ENCODE measurements around the gene GPS1. TPM values are rescaled to one million over a fixed set of nuclear protein-coding genes. Genes with fewer than 3 reads are reported as not detected.

The GPS1 gene
- total RNA-seq, 1 donor from 2014 or later = 94.7 TPM

- H3K4me3 Mint-ChIP-seq = no peak overlapping the region
- no peaks in the 10 kb centered on the region for H3K4me1 Mint-ChIP-seq
- CTCF ChIA-PET = no interaction called here
- H3K27me3 Mint-ChIP-seq = no peaks in the 10 kb centered on the region
- DNase-seq (no peak), ATAC-seq (ENCODE audit: low read depth) (no peak)
- no peaks in the 10 kb centered on the region for H3K36me3 Mint-ChIP-seq (ENCODE audit: low read depth)
- POLR2A ChIA-PET = interaction anchor here (0.6 kb wide), 1 partner anchor 276 kb away, joined by 3 read pairs; no protein-coding TSS in a partner anchor
- TF ChIP-seq, protein P1, sequence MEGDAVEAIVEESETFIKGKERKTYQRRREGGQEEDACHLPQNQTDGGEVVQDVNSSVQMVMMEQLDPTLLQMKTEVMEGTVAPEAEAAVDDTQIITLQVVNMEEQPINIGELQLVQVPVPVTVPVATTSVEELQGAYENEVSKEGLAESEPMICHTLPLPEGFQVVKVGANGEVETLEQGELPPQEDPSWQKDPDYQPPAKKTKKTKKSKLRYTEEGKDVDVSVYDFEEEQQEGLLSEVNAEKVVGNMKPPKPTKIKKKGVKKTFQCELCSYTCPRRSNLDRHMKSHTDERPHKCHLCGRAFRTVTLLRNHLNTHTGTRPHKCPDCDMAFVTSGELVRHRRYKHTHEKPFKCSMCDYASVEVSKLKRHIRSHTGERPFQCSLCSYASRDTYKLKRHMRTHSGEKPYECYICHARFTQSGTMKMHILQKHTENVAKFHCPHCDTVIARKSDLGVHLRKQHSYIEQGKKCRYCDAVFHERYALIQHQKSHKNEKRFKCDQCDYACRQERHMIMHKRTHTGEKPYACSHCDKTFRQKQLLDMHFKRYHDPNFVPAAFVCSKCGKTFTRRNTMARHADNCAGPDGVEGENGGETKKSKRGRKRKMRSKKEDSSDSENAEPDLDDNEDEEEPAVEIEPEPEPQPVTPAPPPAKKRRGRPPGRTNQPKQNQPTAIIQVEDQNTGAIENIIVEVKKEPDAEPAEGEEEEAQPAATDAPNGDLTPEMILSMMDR (IDR thresholded peaks at IDR 0.05) = no peak
- no peaks in the 10 kb centered on the region for H3K9me3 Mint-ChIP-seq
- intact Hi-C loops (cut with micrococcal nuclease) = no loop called here
- no peak overlapping the region for H3K27ac Mint-ChIP-seq
Measured at GRCh38 chr17:82006468-82007227, 45.0 kb upstream of the GPS1 start.

- Mint-ChIP-seq H3K27ac (no peak overlapping the region), H3K4me1 (no peaks in the 10 kb centered on the region), H3K27me3 (no peaks in the 10 kb centered on the region), H3K4me3 (no peak overlapping the region), H3K36me3 (ENCODE audit: low read depth) (no peaks in the 10 kb centered on the region), H3K9me3 (no peaks in the 10 kb centered on the region)
- intact Hi-C loops (cut with micrococcal nuclease) = no loop called here
- no peak for ATAC-seq (ENCODE audit: low read depth)
- ChIA-PET CTCF (no interaction called here), POLR2A (no interaction called here)
- DNase-seq = no peak
- TF ChIP-seq, protein P1 (IDR thresholded peaks at IDR 0.05) = no peak
Measured at GRCh38 chr17:82007228-82007494, 44.5 kb upstream of the GPS1 start.

DNA sequence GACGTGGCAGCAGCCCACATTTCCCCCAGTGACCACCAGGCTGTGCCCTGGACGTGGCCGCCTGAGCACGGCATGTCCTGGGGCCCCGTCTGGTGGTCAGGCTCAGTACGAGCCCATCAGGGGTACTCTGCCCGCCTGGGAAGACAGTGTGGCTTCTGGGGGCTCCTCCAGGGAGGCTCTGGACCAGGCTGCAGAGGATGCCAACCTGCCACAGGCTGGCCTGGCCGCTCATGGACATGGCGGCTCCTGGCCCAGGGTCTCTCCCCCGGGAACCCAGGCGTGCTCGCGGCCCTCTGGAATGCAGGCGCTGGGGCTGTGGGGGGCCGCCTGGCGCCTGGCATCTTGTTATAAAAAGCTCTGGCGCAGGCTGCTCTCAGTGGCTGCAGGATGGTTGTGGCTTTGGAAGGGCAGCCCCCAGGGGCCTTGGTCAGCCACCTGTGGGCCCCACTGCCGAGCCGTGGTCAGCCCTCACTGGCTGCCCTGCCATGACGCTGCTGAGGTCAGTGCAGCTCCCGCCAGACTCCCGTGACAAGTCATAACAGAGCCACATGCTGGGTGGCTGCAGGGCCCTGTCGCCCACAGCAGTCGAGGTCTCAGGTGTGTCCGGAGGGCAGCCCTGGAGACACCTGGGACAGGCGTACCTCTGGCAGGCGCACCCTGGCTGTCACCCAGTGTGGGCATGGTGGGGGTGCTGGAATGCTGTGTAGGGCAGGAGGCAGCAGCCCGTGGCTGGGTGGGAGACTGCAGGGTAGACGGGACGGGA is 44.0 kb upstream of the GPS1 start:
- H3K9me3 Mint-ChIP-seq = no peaks in the 10 kb centered on the region
- no peaks in the 10 kb centered on the region for H3K4me1 Mint-ChIP-seq
- CTCF ChIA-PET = no interaction called here
- no peaks in the 10 kb centered on the region for H3K36me3 Mint-ChIP-seq (ENCODE audit: low read depth)
- POLR2A ChIA-PET = no interaction called here
- H3K27ac Mint-ChIP-seq = no peak overlapping the region
- H3K4me3 Mint-ChIP-seq = no peak overlapping the region
- ATAC-seq (ENCODE audit: low read depth) (no peak), DNase-seq (no peak)
- intact Hi-C loops (cut with micrococcal nuclease) = no loop called here
- no peaks in the 10 kb centered on the region for H3K27me3 Mint-ChIP-seq
- TF ChIP-seq, protein P1 (IDR thresholded peaks at IDR 0.05) = no peak

DNA sequence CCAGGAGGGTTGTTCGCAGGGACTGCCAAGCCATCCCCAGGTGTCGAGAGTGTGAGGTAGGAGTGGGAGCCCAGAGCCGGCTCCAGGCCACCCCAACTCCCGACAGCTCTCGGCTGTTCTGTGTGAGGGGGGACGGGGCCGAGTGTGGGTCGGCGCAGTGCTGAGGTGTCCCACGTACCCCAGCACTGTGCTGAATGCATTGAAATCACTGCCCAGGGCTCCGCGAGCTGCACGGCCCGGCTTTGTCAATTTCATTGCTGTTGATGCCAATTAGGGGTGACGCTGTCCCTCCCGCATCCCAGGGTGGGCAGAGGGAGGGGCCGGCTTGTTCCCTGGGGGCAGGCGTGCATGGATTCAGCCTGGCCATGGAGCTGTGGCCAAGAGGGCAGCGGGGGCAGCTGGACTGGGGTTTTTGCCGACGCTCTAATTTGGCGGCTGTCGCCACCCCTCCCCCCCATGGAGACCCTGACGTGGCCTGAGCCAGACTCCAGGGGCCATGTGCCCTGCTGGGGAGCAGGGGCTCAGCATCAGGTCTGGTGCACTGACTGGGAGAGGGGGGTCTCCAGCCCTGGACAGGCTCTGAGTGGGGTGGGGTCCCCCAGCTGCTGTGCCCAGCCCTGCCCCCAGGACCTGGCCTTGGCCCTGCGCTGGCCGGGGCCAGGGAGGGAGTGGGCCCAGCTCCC is 43.3 kb upstream of the GPS1 start:
- ATAC-seq (ENCODE audit: low read depth) (no peak), DNase-seq (no peak)
- no peak overlapping the region for H3K4me3 Mint-ChIP-seq
- POLR2A ChIA-PET = no interaction called here
- H3K27me3 Mint-ChIP-seq = no peaks in the 10 kb centered on the region
- H3K9me3 Mint-ChIP-seq = no peaks in the 10 kb centered on the region
- no peak overlapping the region for H3K27ac Mint-ChIP-seq
- no peaks in the 10 kb centered on the region for H3K36me3 Mint-ChIP-seq (ENCODE audit: low read depth)
- CTCF ChIA-PET = no interaction called here
- H3K4me1 Mint-ChIP-seq = no peaks in the 10 kb centered on the region
- TF ChIP-seq, protein P1 (IDR thresholded peaks at IDR 0.05) = no peak
- intact Hi-C loops (cut with micrococcal nuclease) = no loop called here

GRCh38 chr17:82008941-82009405 is 42.7 kb upstream of the GPS1 start:
- TF ChIP-seq, protein P1 (IDR thresholded peaks at IDR 0.05) = no peak
- Mint-ChIP-seq H3K36me3 (ENCODE audit: low read depth) (no peaks in the 10 kb centered on the region), H3K9me3 (no peaks in the 10 kb centered on the region), H3K27me3 (no peaks in the 10 kb centered on the region), H3K4me3 (no peak overlapping the region), H3K27ac (no peak overlapping the region), H3K4me1 (no peaks in the 10 kb centered on the region)
- ATAC-seq (ENCODE audit: low read depth) (no peak), DNase-seq (no peak)
- intact Hi-C loops (cut with micrococcal nuclease) = no loop called here
- ChIA-PET CTCF (interaction anchor here (0.6 kb wide), 1 partner anchor 19 kb away, joined by 3 read pairs; no protein-coding TSS in a partner anchor), POLR2A (no interaction called here)

Data from activated B cell treated with CpG ODN at 0.5 μM for 24 hours (primary cell).